Activated CD8-positive, alpha-beta T cell treated with anti-CD3 and anti-CD28 coated beads, Interleukin-2, amount 10 ng/mL, durations not matched to agents 7 days and 5 days (primary cell): ENCODE measurements around the gene MYOM1. TPM values are rescaled to one million over a fixed set of nuclear protein-coding genes. Genes with fewer than 3 reads are reported as not detected.

ENCODE experiments used
- ATAC-seq: fragments of 150-1000 bp; cut with Tn5 transposase; one replicate; pipeline ENCODE4 v1.10.0; 2021; ENCODE audit warnings: moderate library complexity
- CTCF ChIA-PET: fragments of 350-600 bp; sonication (Branson Sonifier 250); formaldehyde crosslinking; loops from one replicate; lab custom pipeline; 2021; ENCODE audit warnings: antibody characterized with exemption; lab: Charles Lee
- POLR2A ChIA-PET: fragments of 350-600 bp; sonication (Branson Sonifier 250); formaldehyde crosslinking; loops from one replicate; lab custom pipeline; 2021; ENCODE audit warnings: antibody characterized with exemption; lab: Charles Lee
- DNase-seq: peaks from one replicate; pipeline ENCODE4 v3.0.0-alpha.2; 2020
- H3K27ac Mint-ChIP-seq: one replicate; pipeline ENCODE4 v1.8.0; 2021; ENCODE audit warnings: mild to moderate bottlenecking, mixed read lengths
- H3K27me3 Mint-ChIP-seq: one replicate; pipeline ENCODE4 v1.8.0; 2021; ENCODE audit warnings: low read depth, mixed read lengths
- H3K36me3 Mint-ChIP-seq: one replicate; pipeline ENCODE4 v1.8.0; 2021; ENCODE audit warnings: low read depth, mixed read lengths
- H3K4me1 Mint-ChIP-seq: one replicate; pipeline ENCODE4 v1.8.0; 2021; ENCODE audit warnings: low read depth, mixed read lengths
- H3K4me3 Mint-ChIP-seq: one replicate; pipeline ENCODE4 v1.8.0; 2021; ENCODE audit warnings: mild to moderate bottlenecking, mixed read lengths
- H3K9me3 Mint-ChIP-seq: one replicate; pipeline ENCODE4 v1.8.0; 2022; ENCODE audit warnings: mixed read lengths; ENCODE audit not compliant: insufficient read depth
- total RNA-seq, 2 experiments: library from RNA; stranded (reverse); gene quantifications; one replicate each; pipeline ENCODE4 v1.2.3, GENCODE V29; 2021

The MYOM1 gene
- total RNA-seq, 2 experiments from 2014 or later, result 1.3 to 1.5 TPM

DNA sequence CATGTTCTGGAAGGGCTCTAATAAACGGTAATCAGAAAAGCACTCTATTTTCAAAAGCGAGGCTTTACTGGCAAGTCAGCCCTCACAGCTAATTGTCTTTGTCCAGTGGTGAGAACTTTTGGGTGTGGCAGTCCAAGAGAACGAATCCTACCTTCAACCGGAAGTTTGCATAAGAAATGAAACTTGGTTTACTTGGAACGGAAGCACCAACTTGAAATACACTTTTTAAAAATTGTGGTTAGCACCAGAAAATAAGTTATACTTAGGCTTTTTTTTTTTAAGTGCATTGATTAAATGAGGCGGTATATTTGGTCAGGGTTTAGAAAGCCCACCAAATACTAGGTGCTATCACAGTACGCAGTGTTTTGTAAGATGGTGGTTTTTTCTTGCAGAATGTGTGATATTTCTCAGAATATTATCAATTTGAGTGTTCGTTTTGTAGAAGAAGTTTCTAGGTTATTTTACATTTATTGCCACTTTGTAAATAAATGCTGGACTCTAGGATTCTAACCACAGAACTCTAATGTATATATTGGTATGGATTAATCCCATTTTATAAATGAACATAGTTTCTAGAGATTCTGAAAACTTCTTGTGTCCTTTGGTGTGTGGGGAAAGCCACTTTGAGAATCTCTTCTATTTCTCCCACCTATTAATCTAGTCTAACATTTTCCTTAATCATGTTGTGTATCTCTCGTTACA, 29.0 kb upstream of the MYOM1 start:
- Mint-ChIP-seq H3K4me1 (peaks cover 47% of the 10 kb centered on the region), H3K9me3 (no peaks in the 10 kb centered on the region), H3K4me3 (peak overlapping the region; percentile 82), H3K27ac (peak overlapping the region; percentile 100), H3K36me3 (peaks cover 55% of the 10 kb centered on the region), H3K27me3 (no peaks in the 10 kb centered on the region)
- DNase-seq (peak; percentile 65), ATAC-seq (no peak)
- POLR2A ChIA-PET, result interaction anchor here (0.6 to 8.3 kb wide), 28 partner anchors 7 to 699 kb away, joined by 3 to 218 read pairs (median 6); partner anchors contain the start of gene MYL12B
- CTCF ChIA-PET, result interaction anchor here (0.7 to 6.3 kb wide), 9 partner anchors 12 to 276 kb away, joined by 3 to 92 read pairs (median 7); partner anchors contain the start of gene MYL12B

DNA sequence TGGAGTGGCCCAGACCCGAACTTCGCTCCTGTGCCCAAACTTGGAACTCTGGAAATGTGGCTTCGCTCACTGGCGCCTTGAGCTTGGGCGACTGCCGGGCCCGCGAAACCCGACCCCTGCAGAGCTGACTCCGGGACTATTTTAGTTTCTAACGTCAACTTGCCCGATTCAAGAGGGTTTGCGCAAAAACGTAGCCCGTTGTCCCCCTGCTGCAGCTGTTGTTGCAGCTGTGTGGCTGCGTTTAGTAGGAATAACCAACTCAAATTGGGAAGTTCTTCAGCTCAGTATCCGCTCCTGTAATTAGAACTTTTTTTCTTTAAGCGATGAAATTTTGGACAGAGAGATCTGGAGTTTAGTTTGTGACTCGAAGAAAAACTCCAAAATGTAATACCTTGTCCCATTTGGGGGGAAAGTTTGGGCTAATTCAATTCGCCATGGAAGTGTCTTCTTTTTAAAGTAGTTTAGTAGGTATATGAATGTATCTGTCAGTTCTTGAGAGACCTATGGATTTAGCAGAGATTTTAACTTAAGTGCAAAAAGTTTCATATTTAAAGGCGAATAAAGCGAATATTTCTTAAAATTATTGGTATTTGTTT, 28.4 kb upstream of the MYOM1 start:
- ChIA-PET CTCF (interaction anchor here (0.9 to 6.3 kb wide), 12 partner anchors 12 to 315 kb away, joined by 3 to 92 read pairs (median 6); partner anchors contain the start of gene MYL12B), POLR2A (interaction anchor here (0.6 to 8.3 kb wide), 34 partner anchors 8 to 642 kb away, joined by 3 to 218 read pairs (median 6); partner anchors contain the start of genes MYL12B and SMCHD1)
- H3K27ac Mint-ChIP-seq, result peak overlapping the region; percentile 100
- H3K27me3 Mint-ChIP-seq, result no peaks in the 10 kb centered on the region
- peaks cover 52% of the 10 kb centered on the region for H3K36me3 Mint-ChIP-seq
- H3K4me1 Mint-ChIP-seq, result peaks cover 41% of the 10 kb centered on the region
- H3K4me3 Mint-ChIP-seq, result peak overlapping the region; percentile 82
- no peaks in the 10 kb centered on the region for H3K9me3 Mint-ChIP-seq
- DNase-seq, result no peak
- ATAC-seq, result no peak

- ChIA-PET POLR2A (interaction anchor here (0.7 to 8.3 kb wide), 39 partner anchors 9 to 642 kb away, joined by 3 to 218 read pairs (median 5); partner anchors contain the start of genes MYL12B and SMCHD1), CTCF (interaction anchor here (0.7 to 6.3 kb wide), 22 partner anchors 13 to 317 kb away, joined by 3 to 92 read pairs (median 6); partner anchors contain the start of gene MYL12B)
- Mint-ChIP-seq H3K27ac (peak within 1 kb of the TSS; percentile 100), H3K9me3 (no peaks in the 10 kb centered on the region), H3K27me3 (no peaks in the 10 kb centered on the region), H3K4me1 (peaks cover 34% of the 10 kb centered on the region), H3K4me3 (peak within 1 kb of the TSS; percentile 82), H3K36me3 (peaks cover 48% of the 10 kb centered on the region)
- ATAC-seq (peak; percentile 75), DNase-seq (peak; percentile 97)
Observed at GRCh38 chr18:3247240-3248061, 27.7 kb upstream of the MYOM1 start, which contains the start of gene MYL12A. MYL12A (plus strand) TSS chr18:3247801; CDS start chr18:3253248, 5,447 bp downstream.

GRCh38 chr18:3246635-3247239, 27.0 kb upstream of the MYOM1 start:
- Mint-ChIP-seq H3K9me3 (peaks cover 7% of the 10 kb centered on the region), H3K4me3 (peak overlapping the region; percentile 82), H3K4me1 (peaks cover 28% of the 10 kb centered on the region), H3K36me3 (peaks cover 50% of the 10 kb centered on the region), H3K27me3 (no peaks in the 10 kb centered on the region), H3K27ac (peak overlapping the region; percentile 100)
- POLR2A ChIA-PET, result interaction anchor here (0.5 to 8.3 kb wide), 22 partner anchors 10 to 590 kb away, joined by 3 to 218 read pairs (median 7); partner anchors contain the start of genes MYL12B and SMCHD1
- ATAC-seq, result peak; percentile 4
- DNase-seq, result peak; percentile 38
- CTCF ChIA-PET, result interaction anchor here (0.6 to 6.3 kb wide), 53 partner anchors 12 to 339 kb away, joined by 3 to 92 read pairs (median 5); partner anchors contain the start of gene MYOM1

DNA sequence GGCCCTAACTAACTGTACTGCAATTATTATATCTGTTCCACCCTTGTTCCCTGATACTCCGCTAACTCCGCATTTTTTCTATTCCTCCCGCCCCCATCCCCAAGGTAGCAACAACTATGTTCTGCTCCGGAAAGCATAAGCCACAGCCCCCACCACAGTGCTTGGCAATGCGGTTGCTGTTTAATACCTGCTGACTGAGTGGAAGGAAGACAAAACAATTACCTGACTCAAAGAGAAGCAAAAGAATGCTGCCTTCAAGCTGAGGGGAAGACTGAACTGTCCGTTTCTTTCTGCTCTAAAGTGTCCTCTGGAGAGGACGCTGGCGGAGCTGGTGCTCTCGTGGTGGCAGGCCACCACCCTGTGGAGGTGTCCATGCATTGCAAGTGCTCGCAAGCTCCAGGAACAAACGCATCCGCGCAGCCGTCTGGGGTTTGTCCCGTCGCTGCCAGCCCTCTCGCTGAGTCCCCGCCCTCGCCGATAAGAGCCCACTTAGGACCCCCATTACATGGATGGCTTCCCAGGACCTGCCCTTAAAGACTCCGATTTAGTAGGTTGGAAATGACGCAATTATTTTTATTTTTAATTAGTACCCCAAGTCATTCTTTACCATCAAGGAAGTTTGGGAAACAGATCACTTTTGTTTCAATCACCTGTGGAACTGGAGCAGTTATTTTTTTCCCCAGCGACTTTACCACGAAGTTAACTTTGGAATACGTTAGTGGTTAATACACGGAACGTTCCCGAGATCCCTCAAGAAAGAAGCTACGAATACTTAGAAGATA, 26.3 kb upstream of the MYOM1 start:
- DNase-seq, result peak; percentile 89
- H3K27me3 Mint-ChIP-seq, result no peaks in the 10 kb centered on the region
- peaks cover 23% of the 10 kb centered on the region for H3K4me1 Mint-ChIP-seq
- peak overlapping the region; percentile 82 for H3K4me3 Mint-ChIP-seq
- POLR2A ChIA-PET, result interaction anchor here (0.5 to 8.3 kb wide), 14 partner anchors 12 to 662 kb away, joined by 3 to 218 read pairs (median 4); partner anchors contain the start of genes MYL12B and SMCHD1
- H3K36me3 Mint-ChIP-seq, result peaks cover 49% of the 10 kb centered on the region
- CTCF ChIA-PET, result interaction anchor here (0.6 to 6.3 kb wide), 57 partner anchors 12 to 477 kb away, joined by 3 to 92 read pairs (median 4); partner anchors contain the start of gene MYOM1
- peaks cover 7% of the 10 kb centered on the region for H3K9me3 Mint-ChIP-seq
- peak; percentile 52 for ATAC-seq
- peak overlapping the region; percentile 100 for H3K27ac Mint-ChIP-seq

DNA sequence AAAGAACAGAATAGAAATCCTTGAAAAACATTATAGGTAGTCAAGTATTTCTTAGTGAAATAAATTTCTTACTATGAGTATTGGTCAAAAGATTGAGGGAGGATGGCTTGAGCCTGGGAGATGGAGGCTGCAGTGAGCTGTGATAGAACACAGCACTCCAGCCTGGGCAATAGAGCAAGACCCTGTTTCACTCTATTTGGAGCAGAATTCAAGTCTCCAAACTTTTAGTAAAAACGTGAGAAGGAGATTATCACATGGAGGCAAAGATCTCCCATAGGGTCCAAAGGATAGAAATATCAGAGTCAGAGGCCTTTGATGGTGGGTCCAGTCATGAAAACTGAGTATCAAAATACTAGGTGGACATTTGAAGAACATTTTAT, 25.4 kb upstream of the MYOM1 start:
- Mint-ChIP-seq H3K4me1 (peaks cover 17% of the 10 kb centered on the region), H3K4me3 (peak overlapping the region; percentile 82)

DNA sequence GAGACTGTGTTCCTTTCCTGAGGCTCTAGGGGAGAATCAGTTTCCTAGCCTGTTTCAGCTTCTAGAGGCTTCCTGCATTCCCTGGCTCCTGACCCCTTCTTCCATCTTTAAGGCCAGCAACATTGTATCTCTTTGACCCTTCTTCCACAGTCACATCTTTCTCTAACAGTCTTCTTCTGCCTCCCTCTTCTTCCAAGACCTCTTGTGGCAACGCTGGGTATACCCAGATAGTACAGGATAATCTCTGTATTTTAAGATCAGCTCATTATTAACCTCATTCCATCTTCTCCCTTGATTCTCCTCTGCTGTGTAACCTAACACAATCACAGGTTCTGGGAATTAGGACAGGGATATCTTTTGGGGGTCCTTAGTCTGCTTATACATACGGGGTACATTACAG, 19.0 kb upstream of the MYOM1 start:
- DNase-seq (no peak), ATAC-seq (no peak)
- no peak overlapping the region for H3K27ac Mint-ChIP-seq
- no peak overlapping the region for H3K4me3 Mint-ChIP-seq
- H3K4me1 Mint-ChIP-seq, result no peaks in the 10 kb centered on the region
- POLR2A ChIA-PET, result no interaction called here
- H3K36me3 Mint-ChIP-seq, result peaks cover 25% of the 10 kb centered on the region
- peaks cover 7% of the 10 kb centered on the region for H3K9me3 Mint-ChIP-seq
- CTCF ChIA-PET, result interaction anchor here (0.7 to 1.5 kb wide), 3 partner anchors 13 to 245 kb away, joined by 3 to 6 read pairs (median 4); no protein-coding TSS in a partner anchor
- no peaks in the 10 kb centered on the region for H3K27me3 Mint-ChIP-seq

More for the DNA sequence above, 25.4 kb upstream of the MYOM1 start:
- ATAC-seq (no peak), DNase-seq (no peak)
- Mint-ChIP-seq H3K36me3 (peaks cover 49% of the 10 kb centered on the region), H3K27ac (no peak overlapping the region), H3K9me3 (peaks cover 7% of the 10 kb centered on the region), H3K27me3 (no peaks in the 10 kb centered on the region)
- POLR2A ChIA-PET, result interaction anchor here (0.6 to 8.3 kb wide), 6 partner anchors 11 to 589 kb away, joined by 3 to 218 read pairs (median 8); partner anchors contain the start of genes MYL12B and SMCHD1
- CTCF ChIA-PET, result interaction anchor here (0.7 to 6.3 kb wide), 33 partner anchors 11 to 476 kb away, joined by 3 to 92 read pairs (median 5); no protein-coding TSS in a partner anchor

- Mint-ChIP-seq H3K27ac (no peak overlapping the region), H3K9me3 (no peaks in the 10 kb centered on the region), H3K4me1 (no peaks in the 10 kb centered on the region), H3K36me3 (peaks cover 9% of the 10 kb centered on the region), H3K27me3 (no peaks in the 10 kb centered on the region), H3K4me3 (no peak overlapping the region)
- ChIA-PET CTCF (interaction anchor here (0.7 kb wide), 1 partner anchor 85 kb away, joined by 3 read pairs; no protein-coding TSS in a partner anchor), POLR2A (no interaction called here)
- ATAC-seq (no peak), DNase-seq (no peak)
Observed at GRCh38 chr18:3236470-3236869, 16.7 kb upstream of the MYOM1 start.

DNA sequence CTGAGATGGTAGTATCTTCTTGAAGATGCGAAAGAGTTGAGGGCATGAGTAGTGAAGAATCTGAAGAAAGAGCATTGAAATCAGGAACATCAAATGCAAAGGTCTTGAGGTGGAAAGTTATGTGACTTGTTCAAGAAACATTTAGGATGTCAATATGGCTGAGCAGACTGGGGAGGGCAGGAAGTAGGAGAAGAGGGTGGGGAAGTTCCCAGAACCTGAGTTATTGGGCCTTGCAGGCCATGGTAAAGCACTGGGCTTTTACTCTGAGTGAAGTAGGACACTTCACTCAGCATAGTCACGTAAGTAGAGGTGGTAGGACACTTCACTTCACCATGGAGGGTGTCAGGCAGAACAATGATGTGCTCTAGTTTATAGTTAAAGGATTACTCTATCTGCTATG, 16.1 kb upstream of the MYOM1 start:
- DNase-seq (no peak), ATAC-seq (no peak)
- no peaks in the 10 kb centered on the region for H3K27me3 Mint-ChIP-seq
- H3K4me1 Mint-ChIP-seq, result no peaks in the 10 kb centered on the region
- H3K9me3 Mint-ChIP-seq, result no peaks in the 10 kb centered on the region
- no peak overlapping the region for H3K27ac Mint-ChIP-seq
- ChIA-PET CTCF (interaction anchor here (0.7 kb wide), 1 partner anchor 84 kb away, joined by 3 read pairs; no protein-coding TSS in a partner anchor), POLR2A (no interaction called here)
- no peak overlapping the region for H3K4me3 Mint-ChIP-seq
- peaks cover 5% of the 10 kb centered on the region for H3K36me3 Mint-ChIP-seq
